DMS53 (cell line): ENCODE data around the gene SLC44A4.

ENCODE experiments used
- DNase-seq: peaks from one replicate; lab custom pipeline; 2025; lab: John Stamatoyannopoulos, UW

The SLC44A4 gene

GRCh38 chr6:31901415-31901952 lies 22.7 kb upstream of the SLC44A4 start:
- DNase-seq, result peak; percentile 86

GRCh38 chr6:31900917-31901414 lies 22.2 kb upstream of the SLC44A4 start:
- DNase-seq, result peak; percentile 73

GRCh38 chr6:31899882-31900722 lies 21.3 kb upstream of the SLC44A4 start:
- no peak for DNase-seq

- DNase-seq, result no peak
Measured at GRCh38 chr6:31899215-31899614, 20.4 kb upstream of the SLC44A4 start.

GRCh38 chr6:31898383-31899011 lies 19.7 kb upstream of the SLC44A4 start:
- DNase-seq, result peak; percentile 82

GRCh38 chr6:31897612-31898382 lies 19.0 kb upstream of the SLC44A4 start, which contains the start of gene EHMT2:
Gene EHMT2, minus strand, starts transcription at chr6:31897698. Its CDS starts 21 bp downstream, at chr6:31897677.
- peak; percentile 93 for DNase-seq

GRCh38 chr6:31896856-31897611 lies 18.2 kb upstream of the SLC44A4 start:
- no peak for DNase-seq

- DNase-seq, result no peak
Measured at GRCh38 chr6:31896493-31896855, 17.7 kb upstream of the SLC44A4 start.

GRCh38 chr6:31892821-31893220 lies 14.0 kb upstream of the SLC44A4 start:
- no peak for DNase-seq

- DNase-seq, result no peak
Measured at GRCh38 chr6:31889331-31889972, 10.7 kb upstream of the SLC44A4 start.

- peak; percentile 50 for DNase-seq
Measured at GRCh38 chr6:31888276-31889258, 9.8 kb upstream of the SLC44A4 start.

GRCh38 chr6:31887173-31888007 lies 8.6 kb upstream of the SLC44A4 start:
- no peak for DNase-seq

GRCh38 chr6:31886541-31886991 lies 7.8 kb upstream of the SLC44A4 start:
- no peak for DNase-seq

GRCh38 chr6:31884528-31885035 lies 5.8 kb upstream of the SLC44A4 start:
- no peak for DNase-seq

GRCh38 chr6:31883676-31884075 lies 4.9 kb upstream of the SLC44A4 start:
- DNase-seq, result no peak

- peak; percentile 81 for DNase-seq
Measured at GRCh38 chr6:31882344-31882743, 3.5 kb upstream of the SLC44A4 start.

GRCh38 chr6:31881136-31881859 lies 2.5 kb upstream of the SLC44A4 start:
- no peak for DNase-seq

- no peak for DNase-seq
Measured at GRCh38 chr6:31880616-31881015, 1.8 kb upstream of the SLC44A4 start.
